ENCODE results near the gene GLRX3. TPM values are rescaled to one million over a fixed set of nuclear protein-coding genes. Genes with fewer than 3 reads are reported as not detected.
"Not testable (repeated sequence)": the region's sequence is repeated elsewhere in the genome, so short reads cannot be mapped to it uniquely, and the experiment has no call there.

Gene GLRX3
- total RNA-seq, 1 donor from 2014 or later = 74.6 TPM

GRCh38 chr10:130195746-130196294 lies 59.6 kb downstream of the GLRX3 start:
- peaks cover 1% of the 10 kb centered on the region for H3K27me3 Mint-ChIP-seq (ENCODE audit: low read depth)
- no peaks in the 10 kb centered on the region for H3K36me3 Mint-ChIP-seq
- H3K4me3 Mint-ChIP-seq = no peak overlapping the region
- no peaks in the 10 kb centered on the region for H3K9me3 Mint-ChIP-seq
- no peak overlapping the region for H3K27ac Mint-ChIP-seq
- no peak for TF ChIP-seq CTCF (IDR thresholded peaks at IDR 0.05; ENCODE audit: unreplicated experiment)
- peaks cover 2% of the 10 kb centered on the region for H3K4me1 Mint-ChIP-seq
- DNase-seq (ENCODE audit: low spot score in 2 of 2, unreplicated experiment in 2 of 2) = no peak

- Mint-ChIP-seq H3K36me3 (no peaks in the 10 kb centered on the region), H3K27ac (no peak overlapping the region), H3K4me3 (no peak overlapping the region), H3K4me1 (peaks cover 2% of the 10 kb centered on the region), H3K27me3 (ENCODE audit: low read depth) (peaks cover 4% of the 10 kb centered on the region), H3K9me3 (no peaks in the 10 kb centered on the region)
- no peak for TF ChIP-seq CTCF (IDR thresholded peaks at IDR 0.05; ENCODE audit: unreplicated experiment)
- DNase-seq (ENCODE audit: low spot score in 2 of 2, unreplicated experiment in 2 of 2) = no peak
Measured at GRCh38 chr10:130196511-130197487, 60.6 kb downstream of the GLRX3 start.

- no peaks in the 10 kb centered on the region for H3K9me3 Mint-ChIP-seq
- no peak overlapping the region for H3K4me3 Mint-ChIP-seq
- no peak for TF ChIP-seq CTCF (IDR thresholded peaks at IDR 0.05; ENCODE audit: unreplicated experiment)
- no peaks in the 10 kb centered on the region for H3K36me3 Mint-ChIP-seq
- H3K27ac Mint-ChIP-seq = no peak overlapping the region
- H3K27me3 Mint-ChIP-seq (ENCODE audit: low read depth) = peaks cover 4% of the 10 kb centered on the region
- DNase-seq (ENCODE audit: low spot score in 2 of 2, unreplicated experiment in 2 of 2) = no peak
- peaks cover 2% of the 10 kb centered on the region for H3K4me1 Mint-ChIP-seq
Measured at GRCh38 chr10:130198651-130199050, 62.5 kb downstream of the GLRX3 start.

GRCh38 chr10:130200179-130201042 lies 64.2 kb downstream of the GLRX3 start:
- H3K4me1 Mint-ChIP-seq = no peaks in the 10 kb centered on the region
- no peak for DNase-seq (ENCODE audit: low spot score in 2 of 2, unreplicated experiment in 2 of 2)
- H3K27me3 Mint-ChIP-seq (ENCODE audit: low read depth) = peaks cover 4% of the 10 kb centered on the region
- no peaks in the 10 kb centered on the region for H3K36me3 Mint-ChIP-seq
- H3K4me3 Mint-ChIP-seq = no peak overlapping the region
- no peak overlapping the region for H3K27ac Mint-ChIP-seq
- H3K9me3 Mint-ChIP-seq = no peaks in the 10 kb centered on the region
- TF ChIP-seq CTCF (IDR thresholded peaks at IDR 0.05; ENCODE audit: unreplicated experiment) = no peak

GRCh38 chr10:130201043-130201380 lies 64.8 kb downstream of the GLRX3 start:
- TF ChIP-seq CTCF (IDR thresholded peaks at IDR 0.05; ENCODE audit: unreplicated experiment) = no peak
- Mint-ChIP-seq H3K9me3 (no peaks in the 10 kb centered on the region), H3K4me1 (no peaks in the 10 kb centered on the region), H3K36me3 (no peaks in the 10 kb centered on the region), H3K4me3 (no peak overlapping the region), H3K27me3 (ENCODE audit: low read depth) (peaks cover 4% of the 10 kb centered on the region), H3K27ac (no peak overlapping the region)
- no peak for DNase-seq (ENCODE audit: low spot score in 2 of 2, unreplicated experiment in 2 of 2)

- H3K36me3 Mint-ChIP-seq; H3K27me3 Mint-ChIP-seq (ENCODE audit: low read depth); H3K27ac Mint-ChIP-seq; H3K4me1 Mint-ChIP-seq; H3K9me3 Mint-ChIP-seq; DNase-seq (ENCODE audit: low spot score in 2 of 2, unreplicated experiment in 2 of 2); H3K4me3 Mint-ChIP-seq: not testable (repeated sequence)
Measured at GRCh38 chr10:130202150-130202549, 66.0 kb downstream of the GLRX3 start.

Data from mesothelial cell of epicardium (in vitro differentiated cells).